ENCODE measurements around the gene MAFB.

MAFB gene

DNA sequence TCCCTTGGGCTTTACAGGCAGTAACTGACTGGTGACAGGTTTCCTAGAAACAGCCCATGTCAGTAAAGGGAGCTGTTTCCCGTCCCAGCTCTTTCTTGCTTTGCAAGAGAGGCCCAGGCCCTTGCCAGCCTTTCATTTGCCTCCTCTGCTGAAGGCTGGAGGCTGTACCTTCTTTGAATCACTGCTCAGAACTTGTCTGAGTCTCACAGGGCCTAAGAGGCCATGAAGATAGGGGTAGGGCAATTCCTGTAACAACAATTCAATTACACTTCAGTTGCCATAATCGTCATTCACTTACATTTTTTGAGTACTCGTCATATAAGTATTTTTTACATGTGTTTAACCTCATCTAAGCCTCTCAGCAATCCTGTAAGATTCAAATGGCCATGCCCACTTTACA is 25.9 kb upstream of the MAFB start:
- TF ChIP-seq, protein P1, sequence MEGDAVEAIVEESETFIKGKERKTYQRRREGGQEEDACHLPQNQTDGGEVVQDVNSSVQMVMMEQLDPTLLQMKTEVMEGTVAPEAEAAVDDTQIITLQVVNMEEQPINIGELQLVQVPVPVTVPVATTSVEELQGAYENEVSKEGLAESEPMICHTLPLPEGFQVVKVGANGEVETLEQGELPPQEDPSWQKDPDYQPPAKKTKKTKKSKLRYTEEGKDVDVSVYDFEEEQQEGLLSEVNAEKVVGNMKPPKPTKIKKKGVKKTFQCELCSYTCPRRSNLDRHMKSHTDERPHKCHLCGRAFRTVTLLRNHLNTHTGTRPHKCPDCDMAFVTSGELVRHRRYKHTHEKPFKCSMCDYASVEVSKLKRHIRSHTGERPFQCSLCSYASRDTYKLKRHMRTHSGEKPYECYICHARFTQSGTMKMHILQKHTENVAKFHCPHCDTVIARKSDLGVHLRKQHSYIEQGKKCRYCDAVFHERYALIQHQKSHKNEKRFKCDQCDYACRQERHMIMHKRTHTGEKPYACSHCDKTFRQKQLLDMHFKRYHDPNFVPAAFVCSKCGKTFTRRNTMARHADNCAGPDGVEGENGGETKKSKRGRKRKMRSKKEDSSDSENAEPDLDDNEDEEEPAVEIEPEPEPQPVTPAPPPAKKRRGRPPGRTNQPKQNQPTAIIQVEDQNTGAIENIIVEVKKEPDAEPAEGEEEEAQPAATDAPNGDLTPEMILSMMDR (conservative IDR thresholded peaks at IDR 0.05; ENCODE audit: low read length), result no peak
- DNase-seq (ENCODE audit: low read depth), result no peak
- H3K4me3 ChIP-seq (ENCODE audit: low read length), result no peak overlapping the region

DNA sequence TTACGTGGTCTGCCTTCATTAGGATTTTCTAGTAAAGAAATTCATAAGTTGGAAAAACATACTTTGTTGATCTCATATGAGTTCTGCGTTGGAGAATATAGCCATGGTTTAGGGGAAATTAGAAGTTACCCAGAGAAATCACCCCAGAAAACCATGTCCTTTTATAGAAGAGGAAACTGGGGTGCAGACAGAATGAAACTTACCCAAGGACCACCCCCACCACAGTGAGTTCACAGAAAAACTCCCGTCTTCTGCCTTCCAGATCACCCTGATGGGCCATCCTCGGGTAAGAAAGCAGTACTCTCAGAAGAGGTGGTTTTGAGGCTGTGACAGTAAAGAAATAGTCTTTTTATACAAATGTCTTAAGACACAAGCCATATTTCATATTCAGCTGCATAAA is 25.1 kb upstream of the MAFB start:
- no peak overlapping the region for H3K4me3 ChIP-seq (ENCODE audit: low read length)
- TF ChIP-seq, protein P1 (conservative IDR thresholded peaks at IDR 0.05; ENCODE audit: low read length), result no peak
- no peak for DNase-seq (ENCODE audit: low read depth)

DNA sequence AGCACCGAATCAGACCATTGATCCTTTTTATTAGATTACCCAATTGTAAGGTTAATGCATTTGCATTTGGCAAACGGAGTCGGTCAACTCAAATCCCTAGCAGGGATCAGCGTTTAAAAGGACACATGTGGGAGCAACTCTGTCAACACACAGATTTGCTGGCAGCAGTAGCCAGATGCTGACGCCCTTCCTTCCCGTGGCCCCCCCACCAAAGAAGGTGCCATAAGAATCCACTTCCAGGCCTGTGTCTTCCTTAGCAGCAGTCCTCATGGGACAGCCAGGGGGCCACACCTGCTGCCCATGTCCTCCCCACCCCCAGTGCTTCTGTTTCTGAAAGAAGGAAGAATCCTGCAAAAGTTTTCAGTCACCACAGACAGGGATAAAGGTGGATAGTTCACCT is 24.5 kb upstream of the MAFB start:
- TF ChIP-seq, protein P1 (conservative IDR thresholded peaks at IDR 0.05; ENCODE audit: low read length), result no peak
- H3K4me3 ChIP-seq (ENCODE audit: low read length), result no peak overlapping the region
- no peak for DNase-seq (ENCODE audit: low read depth)

DNA sequence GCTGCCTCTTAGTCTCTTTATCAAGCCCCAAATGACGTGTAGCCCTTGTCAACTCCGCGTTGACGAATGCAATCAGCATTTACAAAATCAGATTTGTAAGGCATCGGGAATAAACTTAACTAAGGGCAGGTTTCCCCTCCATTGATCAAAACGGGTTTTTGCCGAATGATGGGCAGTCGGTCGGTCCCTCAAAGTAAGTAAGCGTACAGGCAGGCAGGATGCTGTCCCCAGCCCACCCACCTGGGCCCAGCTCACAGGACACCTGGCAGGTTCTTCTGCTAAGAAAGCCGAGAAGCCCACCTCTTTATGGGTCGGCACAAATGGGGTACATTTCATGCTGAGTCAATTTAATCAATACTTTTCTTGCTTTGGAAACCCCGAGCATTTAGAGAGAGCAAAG is 22.0 kb upstream of the MAFB start:
- TF ChIP-seq, protein P1 (conservative IDR thresholded peaks at IDR 0.05; ENCODE audit: low read length), result no peak
- no peak for DNase-seq (ENCODE audit: low read depth)

DNA sequence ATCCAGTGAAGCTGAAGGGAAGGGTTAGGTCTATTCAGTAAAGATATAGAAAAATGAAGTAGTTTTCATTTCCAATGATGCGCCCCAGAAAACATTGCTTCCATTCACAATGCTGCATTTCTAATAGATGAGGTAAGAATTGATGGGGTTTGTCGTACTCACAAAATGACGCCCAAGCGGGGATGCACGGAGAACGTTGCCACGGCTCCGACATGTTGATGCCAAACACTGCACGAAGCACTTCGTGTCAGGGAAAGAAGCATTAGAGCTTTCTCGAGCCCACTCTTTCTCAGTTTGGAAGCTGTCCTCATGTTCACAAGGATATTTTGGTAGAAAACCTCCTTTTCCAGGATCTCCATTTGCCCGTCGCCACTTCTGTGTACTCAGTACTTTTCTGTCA is 21.6 kb upstream of the MAFB start:
- H3K4me3 ChIP-seq (ENCODE audit: low read length), result no peak overlapping the region
- no peak for DNase-seq (ENCODE audit: low read depth)
- TF ChIP-seq, protein P1 (conservative IDR thresholded peaks at IDR 0.05; ENCODE audit: low read length), result no peak

More for the DNA sequence above, 22.0 kb upstream of the MAFB start:
- no peak overlapping the region for H3K4me3 ChIP-seq (ENCODE audit: low read length)

DNA sequence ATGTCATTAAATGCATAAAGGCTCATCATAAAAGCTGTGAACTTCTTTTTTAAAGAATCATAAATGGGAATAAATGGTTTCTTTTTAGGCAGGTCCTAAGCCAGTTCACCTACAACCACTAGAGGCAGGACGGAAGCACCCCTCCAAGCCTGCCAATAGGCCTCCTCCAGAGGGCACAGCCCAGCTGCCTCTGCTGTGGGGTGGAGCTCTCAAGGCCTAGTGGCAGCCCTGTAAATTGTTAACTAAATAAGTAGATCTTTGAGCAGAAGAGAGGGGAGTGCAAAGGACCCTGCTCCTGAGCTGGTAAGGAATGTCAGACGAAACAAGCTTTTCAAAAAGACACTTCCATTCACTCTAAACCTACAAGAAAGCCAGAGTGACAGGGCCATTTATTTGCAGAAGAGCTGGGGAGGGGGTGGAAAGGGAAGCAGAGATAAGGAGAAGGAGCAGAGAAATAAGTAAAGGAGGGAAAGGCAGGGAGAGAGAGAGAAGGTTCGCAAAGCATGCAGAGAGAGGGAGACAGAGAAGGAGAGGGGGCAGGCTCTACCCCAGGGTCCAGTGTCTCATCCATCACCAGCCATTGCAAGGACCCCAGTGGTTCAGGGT is 18.0 kb upstream of the MAFB start:
- DNase-seq (ENCODE audit: low read depth), result no peak
- TF ChIP-seq, protein P1 (conservative IDR thresholded peaks at IDR 0.05; ENCODE audit: low read length), result no peak
- H3K4me3 ChIP-seq (ENCODE audit: low read length), result no peak overlapping the region

DNA sequence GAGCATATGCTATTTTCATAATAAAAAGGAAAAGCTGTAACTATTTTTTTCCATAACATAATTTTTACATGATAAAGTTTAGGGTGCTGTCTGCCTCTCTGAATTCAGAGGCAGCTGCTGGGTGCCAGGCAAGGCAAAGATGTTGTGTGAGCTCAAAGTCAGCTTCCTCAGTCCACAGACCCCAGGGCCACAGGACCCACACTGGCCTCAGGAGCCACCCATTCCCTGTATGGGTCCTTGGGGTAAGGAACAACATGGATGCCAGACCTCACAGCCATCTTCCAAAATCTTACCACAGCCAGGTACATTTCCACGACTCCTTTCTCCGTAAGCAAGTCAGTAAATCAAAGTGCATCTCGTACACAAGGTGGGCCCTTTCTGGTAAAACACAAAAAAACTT is 16.4 kb upstream of the MAFB start:
- no peak for DNase-seq (ENCODE audit: low read depth)
- H3K4me3 ChIP-seq (ENCODE audit: low read length), result no peak overlapping the region
- TF ChIP-seq, protein P1 (conservative IDR thresholded peaks at IDR 0.05; ENCODE audit: low read length), result no peak
